Liver (tissue), 9 donors: ENCODE data around the gene NCOA6. TPM values are rescaled to one million over a fixed set of nuclear protein-coding genes. Genes with fewer than 3 reads are reported as not detected.

Experiments
- DNase-seq: peaks from one replicate; pipeline ENCODE4 v3.0.0-alpha.2; 2017; ENCODE audit warnings: low spot score
- H3K27ac ChIP-seq, 2 donors: one replicate each; pipeline ENCODE4 v1.7.0; 2013; ENCODE audit warnings: inconsistent platforms in 2 of 2, low read length in 2 of 2, control low read depth in 1 of 2, low read depth in 1 of 2, mild to moderate bottlenecking in 1 of 2
- H3K27me3 ChIP-seq, 4 donors: one replicate each; pipeline versions ENCODE4 v1.6.1 to v1.7.0; 2013; ENCODE audit warnings: low read length in 3 of 4, inconsistent platforms in 1 of 4, mild to moderate bottlenecking in 1 of 4, moderate library complexity in 1 of 4; ENCODE audit not compliant: control insufficient read depth in 4 of 4, insufficient read depth in 4 of 4
- H3K36me3 ChIP-seq, 4 donors: one replicate each; pipeline versions ENCODE4 v1.6.1 to v1.7.0; 2013; ENCODE audit warnings: low read length in 3 of 4, mild to moderate bottlenecking in 3 of 4, low read depth in 1 of 4, moderate library complexity in 1 of 4; ENCODE audit not compliant: control insufficient read depth in 4 of 4, insufficient read depth in 3 of 4
- H3K4me1 ChIP-seq, 4 donors: one replicate each; pipeline versions ENCODE4 v1.6.1 to v1.7.0; 2013; ENCODE audit warnings: low read length in 3 of 4, mild to moderate bottlenecking in 3 of 4, moderate library complexity in 1 of 4; ENCODE audit not compliant: control insufficient read depth in 4 of 4, insufficient read depth in 4 of 4
- H3K4me3 ChIP-seq, 3 donors: one replicate each; pipeline versions ENCODE4 v1.6.1 to v1.7.0; 2013; ENCODE audit warnings: low read length in 3 of 3, control low read depth in 1 of 3, low read depth in 1 of 3, mild to moderate bottlenecking in 1 of 3
- H3K9ac ChIP-seq, 2 donors: one replicate each; pipeline ENCODE4 v1.7.0; 2013; ENCODE audit warnings: low read length in 2 of 2, mild to moderate bottlenecking in 2 of 2, moderate library complexity in 2 of 2, control low read depth in 1 of 2, low read depth in 1 of 2
- H3K9me3 ChIP-seq, 4 donors: one replicate each; pipeline versions ENCODE4 v1.6.1 to v1.7.0; 2013; ENCODE audit warnings: low read length in 3 of 4; ENCODE audit not compliant: control insufficient read depth in 4 of 4
- ATF3 ChIP-seq: IDR thresholded peaks from 2 replicates; pipeline ENCODE4 v1.6.1; 2016; ENCODE audit warnings: antibody characterized with exemption
- CTCF ChIP-seq: fragments of 150-350 bp; IDR thresholded peaks from 2 replicates; pipeline ENCODE4 v1.5.1; 2017; ENCODE audit warnings: improper control_type of control experiment, low read depth, low read length; ENCODE audit not compliant: missing input control
- EGR1 ChIP-seq, 2 donors: IDR thresholded peaks; 2 replicates each; pipeline ENCODE4 v1.6.1; 2016 to 2018; ENCODE audit warnings: antibody characterized with exemption in 2 of 2, low read depth in 2 of 2
- FOXA1 ChIP-seq: IDR thresholded peaks from 2 replicates; pipeline ENCODE4 v1.6.1; 2016; ENCODE audit warnings: antibody characterized with exemption
- FOXA2 ChIP-seq: IDR thresholded peaks from 2 replicates; pipeline ENCODE4 v1.6.1; 2016; ENCODE audit warnings: antibody characterized with exemption
- GABPA ChIP-seq, 2 donors: IDR thresholded peaks in 1 of 2; conservative IDR thresholded peaks in 1 of 2; 2 replicates each; pipeline ENCODE4 v1.6.1; 2016; ENCODE audit warnings: antibody characterized with exemption in 2 of 2, mild to moderate bottlenecking in 1 of 2, moderate library complexity in 1 of 2
- HNF4A ChIP-seq, 2 donors: conservative IDR thresholded peaks; 2 replicates each; pipeline ENCODE4 v1.6.1; 2016; ENCODE audit warnings: antibody characterized with exemption in 2 of 2, mild to moderate bottlenecking in 2 of 2
- HNF4G ChIP-seq: IDR thresholded peaks from 2 replicates; pipeline ENCODE4 v1.6.1; 2016; ENCODE audit warnings: antibody characterized with exemption
- JUND ChIP-seq, 2 donors: IDR thresholded peaks; 2 replicates each; pipeline ENCODE4 v1.6.1; 2016; ENCODE audit warnings: antibody characterized with exemption in 2 of 2
- MAX ChIP-seq: IDR thresholded peaks from 2 replicates; pipeline ENCODE4 v1.6.1; 2016; ENCODE audit warnings: antibody characterized with exemption
- NR2F2 ChIP-seq: IDR thresholded peaks from 2 replicates; pipeline ENCODE4 v1.6.1; 2016; ENCODE audit warnings: antibody characterized with exemption
- RAD21 ChIP-seq, 2 donors: IDR thresholded peaks; 2 replicates each; pipeline ENCODE4 v1.6.1; 2016; ENCODE audit warnings: antibody characterized with exemption in 2 of 2, mild to moderate bottlenecking in 2 of 2
- REST ChIP-seq: IDR thresholded peaks from 2 replicates; pipeline ENCODE4 v1.6.1; 2016; ENCODE audit warnings: antibody characterized with exemption, mild to moderate bottlenecking
- RXRA ChIP-seq, 2 donors: IDR thresholded peaks; 2 replicates each; pipeline ENCODE4 v1.6.1; 2017 to 2018; ENCODE audit warnings: antibody characterized with exemption in 2 of 2, mild to moderate bottlenecking in 1 of 2
- SP1 ChIP-seq: IDR thresholded peaks from 2 replicates; pipeline ENCODE4 v1.6.1; 2018; ENCODE audit warnings: antibody characterized with exemption, mild to moderate bottlenecking
- TAF1 ChIP-seq: conservative IDR thresholded peaks from 2 replicates; pipeline ENCODE4 v1.6.1; 2016; ENCODE audit warnings: antibody characterized with exemption, mild to moderate bottlenecking
- YY1 ChIP-seq: IDR thresholded peaks from 2 replicates; pipeline ENCODE4 v1.6.1; 2016; ENCODE audit warnings: antibody characterized with exemption, mild to moderate bottlenecking
- ZBTB33 ChIP-seq: IDR thresholded peaks from 2 replicates; pipeline ENCODE4 v1.6.1; 2016; ENCODE audit warnings: antibody characterized with exemption
- WGBS: extraction: QIAGEN DNeasy Blood & Tissue Kit; methylation state at CpG from one replicate; pipeline ENCODE4 v1.1.7; 2013; 5-methylcytosine and 5-hydroxymethylcytosine counted together
- polyA plus RNA-seq, 2 donors: library from polyadenylated mRNA; stranded (reverse) in 1 of 2; unstranded in 1 of 2; fragments of 200-250 nt in 1 of 2; fragments of >200 nt in 1 of 2; fragmentation: Nextera tagmentation in 1 of 2; extraction: Ambion mirVana in 1 of 2; gene quantifications; one replicate each; pipeline versions ENCODE4 v1.2.1 to v1.2.3, GENCODE V29; 2013 to 2015
- total RNA-seq, 2 donors: library from RNA; depleted of rRNA; stranded (reverse); fragments of >200 nt; gene quantifications; one replicate each; pipeline ENCODE4 v1.2.3, GENCODE V29; 2014
- donor health status: healthy.
- donor health status: healthy.
- donor health status: healthy.
- donor health status: healthy.
- donor health status: healthy.

NCOA6 gene
- total and polyA plus RNA-seq, 4 donors: 5.4 to 13.1 (median 6.2) TPM

GRCh38 chr20:34691838-34692237, 133.6 kb downstream of the NCOA6 start:
- H3K4me1 ChIP-seq: peaks cover 0 to 2% (median 0%) of the 10 kb centered on the region in 4 donors
- H3K27me3 ChIP-seq: no peaks in the 10 kb centered on the region
- no peak overlapping the region for H3K27ac ChIP-seq
- H3K9ac ChIP-seq: no peak overlapping the region
- H3K36me3 ChIP-seq: no peaks in the 10 kb centered on the region
- no peak overlapping the region for H3K4me3 ChIP-seq
- no peaks in the 10 kb centered on the region for H3K9me3 ChIP-seq
- no peak for DNase-seq
- TF ChIP-seq GABPA (IDR thresholded peaks at IDR 0.05 in 1 of 2, conservative IDR thresholded peaks at IDR 0.05 in 1 of 2): no peak
- TF ChIP-seq EGR1 (IDR thresholded peaks at IDR 0.05; ENCODE audit: low read depth in 2 of 2): no peak
- TF ChIP-seq FOXA1: no peak
- TF ChIP-seq NR2F2: no peak
- TF ChIP-seq CTCF: no peak
- TF ChIP-seq TAF1: no peak
- no peak for TF ChIP-seq HNF4A (conservative IDR thresholded peaks at IDR 0.05)
- no peak for TF ChIP-seq JUND (IDR thresholded peaks at IDR 0.05)
- TF ChIP-seq YY1: no peak
- 77% methylated on average over 3 of the region's 3 CpGs for WGBS

- TF ChIP-seq JUND (IDR thresholded peaks at IDR 0.05): peak; percentile 24 to 59
- TF ChIP-seq SP1: no peak
- TF ChIP-seq HNF4G: no peak
- no peak for TF ChIP-seq RAD21 (IDR thresholded peaks at IDR 0.05)
- Histone ChIP-seq H3K36me3 (no peaks in the 10 kb centered on the region), H3K4me1 (peaks cover 0 to 2% (median 0%) of the 10 kb centered on the region in 4 donors), H3K9me3 (no peaks in the 10 kb centered on the region), H3K9ac (no peak overlapping the region), H3K4me3 (no peak overlapping the region), H3K27ac (peak overlapping the region in 1 of 2 donors; percentile 37), H3K27me3 (no peaks in the 10 kb centered on the region)
- DNase-seq: no peak
- 74% methylated on average over 2 of the region's 2 CpGs for WGBS
These were observed 136.0 kb downstream of the NCOA6 start for GRCh38 chr20:34689486-34689885.

- Histone ChIP-seq H3K36me3 (no peaks in the 10 kb centered on the region), H3K9me3 (no peaks in the 10 kb centered on the region), H3K27ac (no peak overlapping the region), H3K27me3 (no peaks in the 10 kb centered on the region), H3K4me3 (no peak overlapping the region), H3K9ac (no peak overlapping the region), H3K4me1 (no peaks in the 10 kb centered on the region)
- 93% methylated on average over 3 of the region's 3 CpGs for WGBS
- DNase-seq: no peak
- no peak for TF ChIP-seq JUND (IDR thresholded peaks at IDR 0.05)
- no peak for TF ChIP-seq YY1
- TF ChIP-seq ATF3: no peak
- TF ChIP-seq REST: no peak
- no peak for TF ChIP-seq RAD21 (IDR thresholded peaks at IDR 0.05)
- TF ChIP-seq HNF4A (conservative IDR thresholded peaks at IDR 0.05): no peak
- TF ChIP-seq ZBTB33: no peak
- TF ChIP-seq FOXA1: no peak
- no peak for TF ChIP-seq MAX
- no peak for TF ChIP-seq RXRA (IDR thresholded peaks at IDR 0.05)
- TF ChIP-seq SP1: no peak
- no peak for TF ChIP-seq HNF4G
- TF ChIP-seq EGR1 (IDR thresholded peaks at IDR 0.05; ENCODE audit: low read depth in 2 of 2): no peak
- TF ChIP-seq NR2F2: no peak
- TF ChIP-seq CTCF: no peak
- TF ChIP-seq GABPA (IDR thresholded peaks at IDR 0.05 in 1 of 2, conservative IDR thresholded peaks at IDR 0.05 in 1 of 2): no peak
- TF ChIP-seq FOXA2: no peak
These were observed 141.8 kb downstream of the NCOA6 start for GRCh38 chr20:34683667-34684066.
